ENCODE measurements around the gene ACOX2. TPM values are rescaled to one million over a fixed set of nuclear protein-coding genes. Genes with fewer than 3 reads are reported as not detected.

The ACOX2 gene
- total RNA-seq, 1 donor = 28.6 TPM

- H3K4me2 ChIP-seq (ENCODE audit: insufficient read depth, low read length) = no peak overlapping the region
- H3K27me3 ChIP-seq (ENCODE audit: insufficient read depth, low read length) = peaks cover 17% of the 10 kb centered on the region
- no peaks in the 10 kb centered on the region for H3K79me2 ChIP-seq (ENCODE audit: insufficient read depth, low read length)
- peaks cover 6% of the 10 kb centered on the region for H3K4me1 ChIP-seq (ENCODE audit: insufficient read depth, low read length)
- H3K36me3 ChIP-seq (ENCODE audit: insufficient read depth, low read length) = no peaks in the 10 kb centered on the region
- H2AFZ ChIP-seq (ENCODE audit: low read length) = no peak overlapping the region
- H3K9me3 ChIP-seq (ENCODE audit: low read depth, low read length) = no peaks in the 10 kb centered on the region
- no peaks in the 10 kb centered on the region for H4K20me1 ChIP-seq (ENCODE audit: insufficient read depth, low read length)
- DNase-seq (ENCODE audit: insufficient read length, low spot score, missing footprints) = no peak
- no peak overlapping the region for H3K4me3 ChIP-seq (ENCODE audit: insufficient read depth, low read length)
- TF ChIP-seq, protein P1, sequence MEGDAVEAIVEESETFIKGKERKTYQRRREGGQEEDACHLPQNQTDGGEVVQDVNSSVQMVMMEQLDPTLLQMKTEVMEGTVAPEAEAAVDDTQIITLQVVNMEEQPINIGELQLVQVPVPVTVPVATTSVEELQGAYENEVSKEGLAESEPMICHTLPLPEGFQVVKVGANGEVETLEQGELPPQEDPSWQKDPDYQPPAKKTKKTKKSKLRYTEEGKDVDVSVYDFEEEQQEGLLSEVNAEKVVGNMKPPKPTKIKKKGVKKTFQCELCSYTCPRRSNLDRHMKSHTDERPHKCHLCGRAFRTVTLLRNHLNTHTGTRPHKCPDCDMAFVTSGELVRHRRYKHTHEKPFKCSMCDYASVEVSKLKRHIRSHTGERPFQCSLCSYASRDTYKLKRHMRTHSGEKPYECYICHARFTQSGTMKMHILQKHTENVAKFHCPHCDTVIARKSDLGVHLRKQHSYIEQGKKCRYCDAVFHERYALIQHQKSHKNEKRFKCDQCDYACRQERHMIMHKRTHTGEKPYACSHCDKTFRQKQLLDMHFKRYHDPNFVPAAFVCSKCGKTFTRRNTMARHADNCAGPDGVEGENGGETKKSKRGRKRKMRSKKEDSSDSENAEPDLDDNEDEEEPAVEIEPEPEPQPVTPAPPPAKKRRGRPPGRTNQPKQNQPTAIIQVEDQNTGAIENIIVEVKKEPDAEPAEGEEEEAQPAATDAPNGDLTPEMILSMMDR (IDR thresholded peaks at IDR 0.05; ENCODE audit: extremely low read depth, low read depth, low read length) = no peak
- H3K27ac ChIP-seq (ENCODE audit: low read depth, low read length) = no peak overlapping the region
Measured at GRCh38 chr3:58581328-58582091, 44.5 kb upstream of the ACOX2 start.

DNA sequence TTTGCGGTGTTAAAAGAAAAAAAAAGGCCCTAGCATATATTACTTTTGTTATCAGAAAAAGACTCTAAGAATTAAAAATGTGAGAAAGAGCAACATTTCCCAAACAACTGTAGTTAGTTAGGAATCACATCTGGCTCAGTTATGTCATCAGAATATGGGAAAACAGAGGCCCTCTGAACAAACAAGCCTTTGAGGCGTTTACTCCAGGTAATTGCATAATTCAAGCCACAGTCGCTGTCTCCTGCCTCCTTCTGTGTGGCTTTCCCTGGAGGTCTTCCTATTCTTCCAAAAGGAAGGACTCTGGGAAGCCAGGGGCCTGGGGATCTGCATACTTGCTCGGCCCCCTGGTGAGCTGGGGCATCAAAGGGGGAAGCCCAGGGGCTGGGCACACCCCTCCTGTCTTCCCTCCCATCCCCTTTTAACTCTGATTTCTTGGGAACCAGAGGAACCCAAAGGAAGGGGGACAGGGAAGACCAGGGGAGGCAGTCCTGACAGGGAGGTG lies 43.9 kb upstream of the ACOX2 start:
- no peak overlapping the region for H3K27ac ChIP-seq (ENCODE audit: low read depth, low read length)

GRCh38 chr3:58578873-58579272 lies 41.9 kb upstream of the ACOX2 start:
- no peak for DNase-seq (ENCODE audit: insufficient read length, low spot score, missing footprints)

More for the DNA sequence above, 43.9 kb upstream of the ACOX2 start:
- no peaks in the 10 kb centered on the region for H3K79me2 ChIP-seq (ENCODE audit: insufficient read depth, low read length)
- H3K27me3 ChIP-seq (ENCODE audit: insufficient read depth, low read length) = peaks cover 11% of the 10 kb centered on the region
- TF ChIP-seq, protein P1 (IDR thresholded peaks at IDR 0.05; ENCODE audit: extremely low read depth, low read depth, low read length) = no peak
- H3K4me2 ChIP-seq (ENCODE audit: insufficient read depth, low read length) = no peak overlapping the region
- H3K36me3 ChIP-seq (ENCODE audit: insufficient read depth, low read length) = no peaks in the 10 kb centered on the region
- DNase-seq (ENCODE audit: insufficient read length, low spot score, missing footprints) = no peak
- peaks cover 6% of the 10 kb centered on the region for H3K4me1 ChIP-seq (ENCODE audit: insufficient read depth, low read length)
- no peaks in the 10 kb centered on the region for H3K9me3 ChIP-seq (ENCODE audit: low read depth, low read length)
- H3K4me3 ChIP-seq (ENCODE audit: insufficient read depth, low read length) = no peak overlapping the region
- no peak overlapping the region for H2AFZ ChIP-seq (ENCODE audit: low read length)
- no peaks in the 10 kb centered on the region for H4K20me1 ChIP-seq (ENCODE audit: insufficient read depth, low read length)

More at GRCh38 chr3:58578873-58579272, 41.9 kb upstream of the ACOX2 start:
- H3K4me3 ChIP-seq (ENCODE audit: insufficient read depth, low read length) = no peak overlapping the region
- no peak overlapping the region for H2AFZ ChIP-seq (ENCODE audit: low read length)
- H3K4me1 ChIP-seq (ENCODE audit: insufficient read depth, low read length) = peaks cover 6% of the 10 kb centered on the region
- no peaks in the 10 kb centered on the region for H3K9me3 ChIP-seq (ENCODE audit: low read depth, low read length)
- H3K79me2 ChIP-seq (ENCODE audit: insufficient read depth, low read length) = no peaks in the 10 kb centered on the region
- no peak overlapping the region for H3K4me2 ChIP-seq (ENCODE audit: insufficient read depth, low read length)
- H4K20me1 ChIP-seq (ENCODE audit: insufficient read depth, low read length) = no peaks in the 10 kb centered on the region
- peaks cover 10% of the 10 kb centered on the region for H3K27me3 ChIP-seq (ENCODE audit: insufficient read depth, low read length)
- H3K27ac ChIP-seq (ENCODE audit: low read depth, low read length) = no peak overlapping the region
- TF ChIP-seq, protein P1 (IDR thresholded peaks at IDR 0.05; ENCODE audit: extremely low read depth, low read depth, low read length) = no peak
- no peaks in the 10 kb centered on the region for H3K36me3 ChIP-seq (ENCODE audit: insufficient read depth, low read length)
